Natural killer cell (primary cell): Measurements from ENCODE around the gene BTBD3. TPM values are rescaled to one million over a fixed set of nuclear protein-coding genes. Genes with fewer than 3 reads are reported as not detected.

ENCODE experiments used
- ATAC-seq, 3 donors: fragments of 150-1000 bp in 2 of 3; fragments of 200-7000 bp in 1 of 3; cut with Tn5 transposase; 1 replicate in 1 of 3; 2 replicates in 2 of 3; pipeline ENCODE4 v1.10.0; 2021; ENCODE audit warnings: mild to moderate bottlenecking in 2 of 3, moderate library complexity in 2 of 3
- DNase-seq, 2 donors: peaks; one replicate each; pipeline versions ENCODE4 v3.0.0 to v3.0.0-alpha.2; 2013 to 2021; ENCODE audit warnings: mixed read lengths in 1 of 2
- H3K27ac ChIP-seq: one replicate; pipeline ENCODE4 v1.5.1; 2013; ENCODE audit warnings: mild to moderate bottlenecking, low read length
- H3K27me3 ChIP-seq: one replicate; pipeline ENCODE4 v1.6.1; 2013; ENCODE audit warnings: low read length; ENCODE audit not compliant: control insufficient read depth, insufficient read depth
- H3K36me3 ChIP-seq: one replicate; pipeline ENCODE4 v1.6.1; 2013; ENCODE audit warnings: low read length; ENCODE audit not compliant: control insufficient read depth, insufficient read depth
- H3K4me1 ChIP-seq: one replicate; pipeline ENCODE4 v1.6.1; 2013; ENCODE audit warnings: low read length; ENCODE audit not compliant: control insufficient read depth, insufficient read depth
- H3K4me3 ChIP-seq: one replicate; pipeline ENCODE4 v1.5.1; 2013; ENCODE audit warnings: low read length
- H3K9me3 ChIP-seq: one replicate; pipeline ENCODE4 v1.6.1; 2013; ENCODE audit warnings: low read length; ENCODE audit not compliant: control insufficient read depth, insufficient read depth
- H3K27ac Mint-ChIP-seq, 2 donors: one replicate each; pipeline ENCODE4 v1.8.0; 2022; ENCODE audit warnings: mild to moderate bottlenecking in 2 of 2, mixed read lengths in 2 of 2, moderate library complexity in 1 of 2
- H3K27me3 Mint-ChIP-seq, 2 donors: one replicate each; pipeline ENCODE4 v1.8.0; 2022; ENCODE audit warnings: low read depth in 2 of 2, mixed read lengths in 2 of 2
- H3K36me3 Mint-ChIP-seq: one replicate; pipeline ENCODE4 v1.8.0; 2022; ENCODE audit warnings: mixed read lengths
- H3K4me1 Mint-ChIP-seq, 2 donors: one replicate each; pipeline ENCODE4 v1.8.0; 2022; ENCODE audit warnings: mixed read lengths in 2 of 2
- H3K4me3 Mint-ChIP-seq: one replicate; pipeline ENCODE4 v1.8.0; 2022; ENCODE audit warnings: mild to moderate bottlenecking, moderate library complexity, mixed read lengths
- H3K9me3 Mint-ChIP-seq, 2 donors: one replicate each; pipeline ENCODE4 v1.8.0; 2022; ENCODE audit warnings: mixed read lengths in 2 of 2
- CTCF ChIP-seq: fragments of 200-600 bp; IDR thresholded peaks from one replicate; pipeline ENCODE4 v1.8.0; 2022; ENCODE audit warnings: antibody characterized with exemption
- WGBS: methylation state at CpG from one replicate; pipeline ENCODE4 v1.1.7; 2013; ENCODE audit warnings: missing lambda C conversion rate; ENCODE audit not compliant: insufficient coverage; 5-methylcytosine and 5-hydroxymethylcytosine counted together
- intact Hi-C: fragments of 100-400 bp; cut with micrococcal nuclease; formaldehyde crosslinking; loops from one replicate; pipeline ENCODE4 v1.14.2; 2022
- total RNA-seq, 4 donors: library from RNA; stranded (reverse); fragments of 120-200 nt in 1 of 4; gene quantifications; one replicate each; pipeline versions ENCODE4 v1.2.3 to v1.2.4, GENCODE V29; 2013 to 2022

The BTBD3 gene
- 1 to 10 TPM; 2.2 to 5.3 (median 3.8) TPM for total RNA-seq
- 4.3 TPM for total RNA-seq (2013)

- H3K27me3 ChIP-seq = no peaks in the 10 kb centered on the region
- 23% methylated on average over 4 of the region's 4 CpGs for WGBS
- TF ChIP-seq CTCF = no peak
- H3K4me1 ChIP-seq = no peaks in the 10 kb centered on the region
- H3K27me3 Mint-ChIP-seq = no peaks in the 10 kb centered on the region
- peak within 1 kb of the TSS in 1 of 2 donors; percentile 47 for H3K27ac Mint-ChIP-seq
- H3K36me3 Mint-ChIP-seq = no peaks in the 10 kb centered on the region
- peaks cover 17 to 23% of the 10 kb centered on the region in 2 donors for H3K4me1 Mint-ChIP-seq
- intact Hi-C loops = no loop called here
- DNase-seq (peak in 1 of 2 donors; percentile 3), ATAC-seq (peak; percentile 35 to 73 (median 50))
- peak within 1 kb of the TSS; percentile 58 for H3K4me3 Mint-ChIP-seq
- no peak within 1 kb of the TSS for H3K27ac ChIP-seq
- H3K36me3 ChIP-seq = no peaks in the 10 kb centered on the region
- no peak within 1 kb of the TSS for H3K4me3 ChIP-seq
- H3K9me3 Mint-ChIP-seq = no peaks in the 10 kb centered on the region
- H3K9me3 ChIP-seq = no peaks in the 10 kb centered on the region
Measured at GRCh38 chr20:11917663-11918062, at the start of gene BTBD3. TSS of gene BTBD3 (plus strand) at chr20:11917893. CDS start at chr20:11918276, 383 bp downstream.

GRCh38 chr20:11869641-11870040 is 48.1 kb upstream of the BTBD3 start:
- H3K4me1 Mint-ChIP-seq = no peaks in the 10 kb centered on the region
- Histone ChIP-seq H3K27ac (no peak overlapping the region), H3K36me3 (no peaks in the 10 kb centered on the region), H3K27me3 (no peaks in the 10 kb centered on the region), H3K4me3 (no peak overlapping the region), H3K9me3 (no peaks in the 10 kb centered on the region), H3K4me1 (no peaks in the 10 kb centered on the region)
- H3K4me3 Mint-ChIP-seq = no peak overlapping the region
- TF ChIP-seq CTCF = no peak
- no peaks in the 10 kb centered on the region for H3K36me3 Mint-ChIP-seq
- H3K27ac Mint-ChIP-seq = no peak overlapping the region
- intact Hi-C loops = no loop called here
- H3K9me3 Mint-ChIP-seq = peaks cover 5 to 16% of the 10 kb centered on the region in 2 donors
- peaks cover 6 to 14% of the 10 kb centered on the region in 2 donors for H3K27me3 Mint-ChIP-seq
- DNase-seq (no peak), ATAC-seq (no peak)

GRCh38 chr20:11870411-11870810 is 47.3 kb upstream of the BTBD3 start:
- WGBS = 76% methylated on average over 2 of the region's 3 CpGs
- Histone ChIP-seq H3K27me3 (no peaks in the 10 kb centered on the region), H3K27ac (no peak overlapping the region), H3K4me1 (no peaks in the 10 kb centered on the region), H3K36me3 (no peaks in the 10 kb centered on the region), H3K9me3 (no peaks in the 10 kb centered on the region), H3K4me3 (no peak overlapping the region)
- Mint-ChIP-seq H3K27me3 (peaks cover 6 to 14% of the 10 kb centered on the region in 2 donors), H3K27ac (no peak overlapping the region), H3K9me3 (peaks cover 3 to 15% of the 10 kb centered on the region in 2 donors), H3K4me1 (no peaks in the 10 kb centered on the region), H3K4me3 (no peak overlapping the region), H3K36me3 (no peaks in the 10 kb centered on the region)
- intact Hi-C loops = no loop called here
- no peak for DNase-seq
- no peak for ATAC-seq
- TF ChIP-seq CTCF = no peak

GRCh38 chr20:11876555-11876954 is 41.1 kb upstream of the BTBD3 start:
- Histone ChIP-seq H3K36me3 (no peaks in the 10 kb centered on the region), H3K4me1 (no peaks in the 10 kb centered on the region), H3K27ac (no peak overlapping the region), H3K27me3 (no peaks in the 10 kb centered on the region), H3K4me3 (no peak overlapping the region), H3K9me3 (no peaks in the 10 kb centered on the region)
- H3K27ac Mint-ChIP-seq = no peak overlapping the region
- intact Hi-C loops = no loop called here
- no peaks in the 10 kb centered on the region for H3K4me1 Mint-ChIP-seq
- TF ChIP-seq CTCF = no peak
- H3K36me3 Mint-ChIP-seq = no peaks in the 10 kb centered on the region
- peaks cover 3 to 14% of the 10 kb centered on the region in 2 donors for H3K27me3 Mint-ChIP-seq
- DNase-seq (no peak), ATAC-seq (no peak)
- H3K4me3 Mint-ChIP-seq = no peak overlapping the region
- H3K9me3 Mint-ChIP-seq = peaks cover 0 to 10% of the 10 kb centered on the region in 2 donors
